ENCODE data around the gene SIK2. TPM values are rescaled to one million over a fixed set of nuclear protein-coding genes. Genes with fewer than 3 reads are reported as not detected.
"Not testable (repeated sequence)": the region's sequence is repeated elsewhere in the genome, so short reads cannot be mapped to it uniquely, and the experiment has no call there.

The SIK2 gene
- total and polyA plus RNA-seq, 2 donors (not counting 1 experiment from before 2014, with no cell fraction given), result 4.9 to 21.8 TPM

DNA sequence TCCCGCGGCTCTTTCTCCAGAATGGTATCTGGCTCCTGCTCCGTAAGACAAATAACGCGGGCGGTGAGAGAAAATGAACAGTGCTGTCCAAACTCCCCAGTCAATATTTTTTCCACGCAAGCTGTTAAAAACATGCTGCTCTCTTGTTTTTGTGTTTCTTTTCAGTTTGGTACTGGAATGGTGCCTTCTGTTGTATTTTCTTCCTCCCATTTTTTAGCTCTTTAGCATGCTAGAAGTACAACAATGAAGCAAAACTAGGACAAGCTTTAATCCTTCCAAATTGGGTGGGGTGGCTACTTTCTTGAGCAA, 164.5 kb downstream of the SIK2 start:
- H3K9me3 ChIP-seq (ENCODE audit: control extremely low read depth in 1 of 3, control insufficient read depth in 2 of 3, insufficient read depth in 1 of 3, low read length in 2 of 3), result no peaks in the 10 kb centered on the region
- H3K9ac ChIP-seq (ENCODE audit: low read length), result peak overlapping the region; percentile 89
- Mint-ChIP-seq H3K4me3 (peak overlapping the region; percentile 100), H3K9me3 (ENCODE audit: insufficient read depth) (no peaks in the 10 kb centered on the region), H3K27ac (peak overlapping the region; percentile 97), H3K4me1 (peaks cover 37% of the 10 kb centered on the region), H3K27me3 (no peaks in the 10 kb centered on the region)
- H3K4me3 ChIP-seq (ENCODE audit: control extremely low read depth in 1 of 5, extremely low read depth in 1 of 5, insufficient read depth in 1 of 5, low read depth in 2 of 5, low read length in 4 of 5), result peak overlapping the region; percentile 74 to 97 (median 90)
- H3K4me1 ChIP-seq (ENCODE audit: control insufficient read depth in 2 of 2, insufficient read depth in 2 of 2, low read length in 2 of 2), result peaks cover 9 to 16% of the 10 kb centered on the region in 2 donors
- peaks cover 28% of the 10 kb centered on the region for H3K79me2 ChIP-seq (ENCODE audit: control insufficient read depth, insufficient read depth, low read length)
- peak overlapping the region; percentile 84 for H3K4me2 ChIP-seq (replicated peaks; ENCODE audit: low read depth, low read length, poor library complexity, severe bottlenecking)
- H4K20me1 ChIP-seq (ENCODE audit: control insufficient read depth, insufficient read depth, low read length, poor library complexity, severe bottlenecking), result no peaks in the 10 kb centered on the region
- WGBS (ENCODE audit: insufficient coverage), result 3% methylated on average over 6 of the region's 7 CpGs
- DNase-seq (no peak), ATAC-seq (ENCODE audit: low read depth) (no peak)
- POLR2A ChIA-PET, result interaction anchor here (1.0 kb wide), 1 partner anchor 164 kb away, joined by 5 read pairs; the partner anchor contains the start of gene SIK2
- H3K27ac ChIP-seq (ENCODE audit: low read length in 2 of 2), result peak overlapping the region in 1 of 2 donors; percentile 77
- TF ChIP-seq CTCF (IDR thresholded peaks at IDR 0.05) (no peak), EZH2 (IDR thresholded peaks at IDR 0.05; ENCODE audit: borderline replicate concordance, insufficient read depth, low read depth, low read length, poor library complexity, severe bottlenecking) (no peak)
- peaks cover 2 to 8% of the 10 kb centered on the region in 2 experiments for H3K36me3 ChIP-seq (replicated peaks in 1 of 2; ENCODE audit: control extremely low read depth in 1 of 2, control insufficient read depth in 1 of 2, extremely low read depth in 1 of 2, insufficient read depth in 2 of 2, low read length in 1 of 2)
- H3K27me3 ChIP-seq (replicated peaks in 1 of 4; ENCODE audit: control extremely low read depth in 1 of 4, control insufficient read depth in 3 of 4, insufficient read depth in 4 of 4, low read length in 3 of 4), result no peaks in the 10 kb centered on the region
- peak overlapping the region; percentile 94 for H2AFZ ChIP-seq (ENCODE audit: insufficient read depth, low read depth, low read length, poor library complexity, severe bottlenecking)
- intact Hi-C loops (cut with micrococcal nuclease), result loop anchor here (1.0 to 5.0 kb wide), 7 partner anchors 10 to 1054 kb away; partner anchors contain the start of genes ARHGAP20, CFAP68, FDXACB1 and POU2AF1
- CTCF ChIA-PET, result interaction anchor here (0.6 to 6.6 kb wide), 8 partner anchors 11 to 326 kb away, joined by 3 to 114 read pairs (median 4); no protein-coding TSS in a partner anchor

GRCh38 chr11:111770581-111771134, 168.4 kb downstream of the SIK2 start:
- H4K20me1 ChIP-seq (ENCODE audit: control insufficient read depth, insufficient read depth, low read length, poor library complexity, severe bottlenecking), result no peaks in the 10 kb centered on the region
- H3K36me3 ChIP-seq (replicated peaks in 1 of 2; ENCODE audit: control extremely low read depth in 1 of 2, control insufficient read depth in 1 of 2, extremely low read depth in 1 of 2, insufficient read depth in 2 of 2, low read length in 1 of 2), result no peaks in the 10 kb centered on the region
- peaks cover 7 to 13% of the 10 kb centered on the region in 2 donors for H3K4me1 ChIP-seq (ENCODE audit: control insufficient read depth in 2 of 2, insufficient read depth in 2 of 2, low read length in 2 of 2)
- Mint-ChIP-seq H3K9me3 (ENCODE audit: insufficient read depth) (no peaks in the 10 kb centered on the region), H3K4me1 (peaks cover 17% of the 10 kb centered on the region), H3K4me3 (no peak overlapping the region), H3K27ac (no peak overlapping the region), H3K27me3 (no peaks in the 10 kb centered on the region)
- no peaks in the 10 kb centered on the region for H3K27me3 ChIP-seq (replicated peaks in 1 of 4; ENCODE audit: control extremely low read depth in 1 of 4, control insufficient read depth in 3 of 4, insufficient read depth in 4 of 4, low read length in 3 of 4)
- ATAC-seq (ENCODE audit: low read depth), result no peak
- DNase-seq, result no peak
- CTCF ChIA-PET, result interaction anchor here (0.5 to 1.9 kb wide), 3 partner anchors 73 to 184 kb away, joined by 3 to 7 read pairs (median 6); partner anchors contain the start of gene ALG9
- no peak overlapping the region for H3K4me3 ChIP-seq (ENCODE audit: control extremely low read depth in 1 of 5, extremely low read depth in 1 of 5, insufficient read depth in 1 of 5, low read depth in 2 of 5, low read length in 4 of 5)
- peaks cover 5% of the 10 kb centered on the region for H3K79me2 ChIP-seq (ENCODE audit: control insufficient read depth, insufficient read depth, low read length)
- H3K9me3 ChIP-seq (ENCODE audit: control extremely low read depth in 1 of 3, control insufficient read depth in 2 of 3, insufficient read depth in 1 of 3, low read length in 2 of 3), result no peaks in the 10 kb centered on the region
- WGBS (ENCODE audit: insufficient coverage), result 94% methylated on average over 3 of the region's 4 CpGs
- H3K4me2 ChIP-seq (replicated peaks; ENCODE audit: low read depth, low read length, poor library complexity, severe bottlenecking), result no peak overlapping the region
- H3K27ac ChIP-seq (ENCODE audit: low read length in 2 of 2), result no peak overlapping the region
- POLR2A ChIA-PET, result no interaction called here
- intact Hi-C loops (cut with micrococcal nuclease), result no loop called here
- H2AFZ ChIP-seq (ENCODE audit: insufficient read depth, low read depth, low read length, poor library complexity, severe bottlenecking), result no peak overlapping the region
- no peak for TF ChIP-seq EZH2 (IDR thresholded peaks at IDR 0.05; ENCODE audit: borderline replicate concordance, insufficient read depth, low read depth, low read length, poor library complexity, severe bottlenecking)
- no peak overlapping the region for H3K9ac ChIP-seq (ENCODE audit: low read length)

- H4K20me1 ChIP-seq (ENCODE audit: control insufficient read depth, insufficient read depth, low read length, poor library complexity, severe bottlenecking); H3K4me3 Mint-ChIP-seq; ATAC-seq (ENCODE audit: low read depth); POLR2A ChIA-PET; H3K4me3 ChIP-seq (ENCODE audit: control extremely low read depth in 1 of 5, extremely low read depth in 1 of 5, insufficient read depth in 1 of 5, low read depth in 2 of 5, low read length in 4 of 5); H3K4me2 ChIP-seq (replicated peaks; ENCODE audit: low read depth, low read length, poor library complexity, severe bottlenecking); H3K9ac ChIP-seq (ENCODE audit: low read length); H3K27me3 ChIP-seq (replicated peaks in 1 of 4; ENCODE audit: control extremely low read depth in 1 of 4, control insufficient read depth in 3 of 4, insufficient read depth in 4 of 4, low read length in 3 of 4); H3K36me3 ChIP-seq (replicated peaks in 1 of 2; ENCODE audit: control extremely low read depth in 1 of 2, control insufficient read depth in 1 of 2, extremely low read depth in 1 of 2, insufficient read depth in 2 of 2, low read length in 1 of 2); H3K27me3 Mint-ChIP-seq; H3K79me2 ChIP-seq (ENCODE audit: control insufficient read depth, insufficient read depth, low read length); DNase-seq; H3K9me3 Mint-ChIP-seq (ENCODE audit: insufficient read depth); intact Hi-C loops (cut with micrococcal nuclease); H3K27ac Mint-ChIP-seq; H3K9me3 ChIP-seq (ENCODE audit: control extremely low read depth in 1 of 3, control insufficient read depth in 2 of 3, insufficient read depth in 1 of 3, low read length in 2 of 3); H2AFZ ChIP-seq (ENCODE audit: insufficient read depth, low read depth, low read length, poor library complexity, severe bottlenecking); H3K27ac ChIP-seq (ENCODE audit: low read length in 2 of 2): not testable (repeated sequence)
- CTCF ChIA-PET, result interaction anchor here (0.5 to 0.6 kb wide), 2 partner anchors 100 to 1532 kb away, joined by 3 to 4 read pairs; partner anchors contain the start of gene ALG9
- 100% methylated on average over 4 of the region's 5 CpGs for WGBS (ENCODE audit: insufficient coverage)
- peaks cover 13 to 18% of the 10 kb centered on the region in 2 donors for H3K4me1 ChIP-seq (ENCODE audit: control insufficient read depth in 2 of 2, insufficient read depth in 2 of 2, low read length in 2 of 2)
- H3K4me1 Mint-ChIP-seq, result peaks cover 20% of the 10 kb centered on the region
These were observed 169.0 kb downstream of the SIK2 start for GRCh38 chr11:111771205-111771604.
